MM.1S (cell line): ENCODE data around the gene FOXJ3.

ENCODE experiments used
- EZH2 ChIP-seq: fragments of 300-600 bp; sonication (generic); optimal IDR thresholded peaks from 2 replicates; pipeline ENCODE3; 2017; ENCODE audit warnings: low read depth, mild to moderate bottlenecking, antibody characterized with exemption, low read length, mixed read lengths
- EZH2phosphoT487 ChIP-seq: fragments of 300-600 bp; sonication (generic); IDR thresholded peaks from 2 replicates; pipeline ENCODE4 v1.6.1; 2018; ENCODE audit warnings: antibody characterized with exemption, low read length
- TF ChIP-seq, protein P1 (sequence below): fragments of 300-600 bp; sonication (generic); IDR thresholded peaks from 2 replicates; pipeline ENCODE4 v1.5.1; 2016; ENCODE audit warnings: antibody characterized with exemption, low read length, mixed read lengths

DNA sequence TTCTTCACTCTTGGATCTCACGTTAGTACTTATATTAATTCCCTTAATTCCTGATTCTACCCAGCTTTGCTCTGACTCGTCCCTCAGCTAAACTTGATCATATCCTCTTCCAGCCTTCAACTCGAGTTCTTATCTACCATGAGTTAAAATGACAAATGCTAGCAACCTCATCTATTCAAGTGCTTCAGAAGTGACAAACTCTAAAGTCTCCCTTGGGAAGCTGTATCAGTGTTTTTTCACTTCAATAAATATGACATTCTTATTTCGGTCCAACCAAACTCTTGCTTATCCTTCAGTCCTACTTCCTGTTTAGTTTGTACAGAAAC lies 75.3 kb downstream of the FOXJ3 start:
- TF ChIP-seq, protein P1, sequence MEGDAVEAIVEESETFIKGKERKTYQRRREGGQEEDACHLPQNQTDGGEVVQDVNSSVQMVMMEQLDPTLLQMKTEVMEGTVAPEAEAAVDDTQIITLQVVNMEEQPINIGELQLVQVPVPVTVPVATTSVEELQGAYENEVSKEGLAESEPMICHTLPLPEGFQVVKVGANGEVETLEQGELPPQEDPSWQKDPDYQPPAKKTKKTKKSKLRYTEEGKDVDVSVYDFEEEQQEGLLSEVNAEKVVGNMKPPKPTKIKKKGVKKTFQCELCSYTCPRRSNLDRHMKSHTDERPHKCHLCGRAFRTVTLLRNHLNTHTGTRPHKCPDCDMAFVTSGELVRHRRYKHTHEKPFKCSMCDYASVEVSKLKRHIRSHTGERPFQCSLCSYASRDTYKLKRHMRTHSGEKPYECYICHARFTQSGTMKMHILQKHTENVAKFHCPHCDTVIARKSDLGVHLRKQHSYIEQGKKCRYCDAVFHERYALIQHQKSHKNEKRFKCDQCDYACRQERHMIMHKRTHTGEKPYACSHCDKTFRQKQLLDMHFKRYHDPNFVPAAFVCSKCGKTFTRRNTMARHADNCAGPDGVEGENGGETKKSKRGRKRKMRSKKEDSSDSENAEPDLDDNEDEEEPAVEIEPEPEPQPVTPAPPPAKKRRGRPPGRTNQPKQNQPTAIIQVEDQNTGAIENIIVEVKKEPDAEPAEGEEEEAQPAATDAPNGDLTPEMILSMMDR: no peak
- no peak for TF ChIP-seq EZH2phosphoT487
- TF ChIP-seq EZH2: no peak
